GM12892 (cell line): ENCODE data around the gene CANX.

Source experiments
- POLR2A ChIP-seq: IDR thresholded peaks from 2 replicates; pipeline ENCODE4 v1.6.1; 2011; ENCODE audit warnings: low read depth, low read length, control low read depth
- POLR2AphosphoS5 ChIP-seq: IDR thresholded peaks from 2 replicates; pipeline ENCODE4 v1.6.1; 2011; ENCODE audit warnings: low read depth, low read length, control low read depth

DNA sequence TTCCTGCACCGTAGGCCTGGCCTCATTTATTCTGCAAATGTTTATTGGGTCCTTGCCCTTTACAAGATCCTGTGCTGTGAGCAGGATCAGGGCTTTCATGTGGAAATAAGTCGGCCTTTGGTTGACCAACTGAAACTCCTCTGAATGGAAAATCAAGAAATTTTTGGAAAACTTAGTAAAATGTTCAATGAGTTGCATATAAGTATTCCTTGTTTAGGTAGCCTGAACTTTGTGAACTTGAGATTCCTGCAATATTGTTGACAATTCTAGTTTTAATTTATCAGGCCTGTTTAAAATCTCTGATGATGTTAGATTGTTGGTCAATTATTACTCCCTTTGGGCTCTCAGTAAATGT lies 35.0 kb downstream of the CANX start:
- TF ChIP-seq POLR2A (no peak), POLR2AphosphoS5 (no peak)
